HG03342 (cell line): ENCODE data around the gene AKAP1.

ENCODE experiments used
- ATAC-seq: cut with Tn5 transposase; IDR thresholded peaks from one replicate; pipeline ENCODE4 v1.9.1; 2021; ENCODE audit warnings: mild to moderate bottlenecking, moderate library complexity; ENCODE audit not compliant: unreplicated experiment

The AKAP1 gene

GRCh38 chr17:57105591-57105990, 20.5 kb downstream of the AKAP1 start:
- ATAC-seq: no peak

- no peak for ATAC-seq
Measured at GRCh38 chr17:57106107-57106835, 21.2 kb downstream of the AKAP1 start.

GRCh38 chr17:57106836-57107497, 21.9 kb downstream of the AKAP1 start:
- ATAC-seq: no peak

- ATAC-seq: no peak
Measured at GRCh38 chr17:57107498-57108101, 22.6 kb downstream of the AKAP1 start.

- ATAC-seq: no peak
Measured at GRCh38 chr17:57108671-57109392, 23.8 kb downstream of the AKAP1 start.

GRCh38 chr17:57109393-57110151, 24.5 kb downstream of the AKAP1 start:
- no peak for ATAC-seq

GRCh38 chr17:57110152-57110542, 25.1 kb downstream of the AKAP1 start:
- ATAC-seq: no peak

GRCh38 chr17:57110579-57111325, 25.7 kb downstream of the AKAP1 start:
- no peak for ATAC-seq

GRCh38 chr17:57111386-57111785, 26.3 kb downstream of the AKAP1 start:
- ATAC-seq: no peak

- ATAC-seq: no peak
Measured at GRCh38 chr17:57113011-57113410, 28.0 kb downstream of the AKAP1 start.

- ATAC-seq: no peak
Measured at GRCh38 chr17:57113656-57114055, 28.6 kb downstream of the AKAP1 start.

- ATAC-seq: no peak
Measured at GRCh38 chr17:57114085-57114673, 29.1 kb downstream of the AKAP1 start.

- ATAC-seq: no peak
Measured at GRCh38 chr17:57115377-57115776, 30.3 kb downstream of the AKAP1 start.

- no peak for ATAC-seq
Measured at GRCh38 chr17:57115916-57116315, 30.9 kb downstream of the AKAP1 start.

GRCh38 chr17:57117798-57118197, 32.8 kb downstream of the AKAP1 start:
- no peak for ATAC-seq

- no peak for ATAC-seq
Measured at GRCh38 chr17:57120814-57121213, 35.8 kb downstream of the AKAP1 start.

GRCh38 chr17:57121308-57122042, 36.4 kb downstream of the AKAP1 start:
- ATAC-seq: no peak

GRCh38 chr17:57124053-57124452, 39.0 kb downstream of the AKAP1 start:
- ATAC-seq: no peak

- ATAC-seq: no peak
Measured at GRCh38 chr17:57125406-57125805, 40.4 kb downstream of the AKAP1 start.
